CMK (cell line): Measurements from ENCODE around the gene FNDC5.
"Not testable (repeated sequence)": the region's sequence is repeated elsewhere in the genome, so short reads cannot be mapped to it uniquely, and the experiment has no call there.

Experiments used
- DNase-seq: peaks from one replicate; pipeline ENCODE4 v3.0.0-alpha.2; 2010; ENCODE audit warnings: low read depth

The FNDC5 gene

DNA sequence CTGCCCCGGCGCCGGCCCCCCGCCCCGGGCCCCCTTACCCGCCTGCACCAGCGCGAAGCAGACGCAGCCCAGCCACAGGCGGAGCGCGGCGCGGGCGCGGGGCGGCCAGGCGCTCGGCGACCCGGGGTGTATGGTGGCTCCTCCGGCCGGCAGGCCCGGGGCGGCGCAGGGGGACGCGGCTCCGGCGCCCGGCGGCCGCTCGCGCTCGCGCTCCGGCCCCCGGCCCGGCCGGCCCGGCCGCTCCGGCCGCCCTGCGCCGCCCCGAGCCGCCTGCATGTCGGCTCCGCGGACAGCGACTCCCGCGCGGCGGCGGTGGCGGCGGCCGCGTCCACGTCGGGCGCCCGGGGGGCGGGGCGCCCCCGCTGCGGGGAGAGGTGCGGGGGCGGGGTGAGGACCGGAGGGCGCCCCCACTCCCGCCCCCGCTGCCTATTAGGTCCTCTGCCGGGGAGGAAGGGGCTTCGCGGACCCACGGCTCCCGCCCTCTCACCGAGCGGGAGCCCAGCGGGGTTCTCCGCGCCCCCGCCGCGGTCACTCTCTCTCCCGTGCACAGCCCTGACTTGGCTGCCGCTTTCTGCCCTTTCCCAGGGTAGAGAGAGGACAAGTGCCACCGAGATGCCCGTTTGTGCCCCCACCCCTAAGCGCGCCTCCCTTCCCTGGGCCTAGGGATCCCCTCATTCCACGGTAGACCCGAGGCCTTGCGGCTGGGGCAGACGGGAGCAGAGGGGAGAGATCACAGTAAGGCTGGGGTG is at the start of gene FNDC5:
FNDC5 (minus strand) TSS at position 298 of the 749 bp plus-strand sequence.
- DNase-seq = no peak

DNA sequence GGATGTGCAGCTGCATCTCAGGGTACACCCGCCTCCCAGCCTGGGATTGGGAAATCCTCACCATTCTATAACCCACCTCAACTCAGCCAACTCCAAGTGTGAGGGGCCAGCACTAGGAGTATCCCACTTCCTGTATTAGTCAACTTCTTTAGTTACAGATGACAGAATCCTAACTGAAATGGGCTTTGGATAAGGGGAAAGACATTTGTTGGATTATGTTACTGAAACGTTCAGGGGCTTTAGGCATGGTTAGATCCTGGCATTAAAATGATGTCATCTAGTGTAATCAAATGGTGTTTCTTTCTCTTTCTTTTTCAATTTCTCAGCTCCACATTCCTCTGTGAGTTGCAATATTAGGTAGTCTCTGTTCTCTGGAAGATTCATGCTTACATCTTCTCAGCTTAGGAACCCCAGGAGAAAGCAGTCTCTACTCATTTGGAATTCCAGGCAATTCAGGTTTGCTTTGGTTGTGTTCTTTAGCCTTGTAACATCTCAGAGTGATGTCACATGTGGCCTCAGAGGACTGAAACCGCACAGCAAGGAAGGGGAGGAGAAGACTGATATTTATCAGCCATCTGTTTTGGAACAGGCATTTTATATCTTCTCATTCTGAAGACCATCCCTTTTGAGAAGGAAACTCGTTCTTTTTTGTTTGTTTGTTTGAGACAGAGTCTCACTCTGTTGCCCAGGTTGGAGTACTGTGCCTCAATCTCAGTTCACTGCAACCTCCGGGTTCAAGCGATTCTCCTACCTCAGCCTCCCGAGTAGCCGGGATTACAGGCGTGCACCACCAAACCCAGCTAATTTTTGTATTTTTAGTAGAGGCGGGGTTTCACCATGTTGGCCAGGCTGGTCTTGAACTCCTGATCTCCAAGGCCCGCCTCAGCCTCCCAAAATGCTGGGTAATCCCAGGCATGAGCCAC is 49.4 kb upstream of the FNDC5 start:
- DNase-seq = no peak

DNA sequence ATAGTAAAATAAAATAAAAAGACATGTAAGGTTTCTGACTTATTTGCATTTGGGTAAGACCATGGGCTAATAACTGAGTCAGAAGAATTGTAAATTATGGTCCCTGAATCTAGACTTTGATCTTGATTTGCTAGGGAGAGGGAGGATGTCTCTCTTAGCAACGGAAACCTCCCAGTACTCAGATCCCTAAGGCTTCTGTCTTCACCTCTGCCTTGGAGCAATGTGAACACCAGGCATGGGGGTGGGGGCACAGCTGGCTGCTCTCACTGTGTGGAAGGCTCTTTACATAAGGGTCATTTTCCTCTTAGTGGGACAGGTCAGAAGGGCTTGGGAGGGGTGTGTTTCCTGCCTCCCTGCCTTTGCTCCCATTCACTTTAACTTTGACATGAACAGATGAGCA is 47.5 kb upstream of the FNDC5 start:
- no peak for DNase-seq

DNA sequence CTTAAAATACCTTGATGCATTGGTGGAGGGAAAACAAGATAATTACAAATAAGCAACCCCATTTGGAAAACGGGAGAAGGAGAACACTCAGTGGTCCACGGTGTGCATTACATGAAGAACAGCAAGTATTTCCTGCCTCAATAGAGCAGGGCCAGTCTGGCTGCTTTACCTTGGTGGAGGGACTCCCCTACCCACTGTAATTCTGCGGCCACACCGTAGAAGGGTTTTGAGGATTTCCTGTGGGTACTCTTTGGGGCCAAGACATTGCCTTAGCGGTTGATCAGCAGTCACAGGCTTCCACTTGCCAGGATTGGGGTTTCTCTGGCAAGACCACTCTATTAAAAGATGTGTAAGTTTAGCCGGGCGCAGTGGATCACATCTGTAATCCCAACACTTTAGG is 46.8 kb upstream of the FNDC5 start:
- DNase-seq = no peak

DNA sequence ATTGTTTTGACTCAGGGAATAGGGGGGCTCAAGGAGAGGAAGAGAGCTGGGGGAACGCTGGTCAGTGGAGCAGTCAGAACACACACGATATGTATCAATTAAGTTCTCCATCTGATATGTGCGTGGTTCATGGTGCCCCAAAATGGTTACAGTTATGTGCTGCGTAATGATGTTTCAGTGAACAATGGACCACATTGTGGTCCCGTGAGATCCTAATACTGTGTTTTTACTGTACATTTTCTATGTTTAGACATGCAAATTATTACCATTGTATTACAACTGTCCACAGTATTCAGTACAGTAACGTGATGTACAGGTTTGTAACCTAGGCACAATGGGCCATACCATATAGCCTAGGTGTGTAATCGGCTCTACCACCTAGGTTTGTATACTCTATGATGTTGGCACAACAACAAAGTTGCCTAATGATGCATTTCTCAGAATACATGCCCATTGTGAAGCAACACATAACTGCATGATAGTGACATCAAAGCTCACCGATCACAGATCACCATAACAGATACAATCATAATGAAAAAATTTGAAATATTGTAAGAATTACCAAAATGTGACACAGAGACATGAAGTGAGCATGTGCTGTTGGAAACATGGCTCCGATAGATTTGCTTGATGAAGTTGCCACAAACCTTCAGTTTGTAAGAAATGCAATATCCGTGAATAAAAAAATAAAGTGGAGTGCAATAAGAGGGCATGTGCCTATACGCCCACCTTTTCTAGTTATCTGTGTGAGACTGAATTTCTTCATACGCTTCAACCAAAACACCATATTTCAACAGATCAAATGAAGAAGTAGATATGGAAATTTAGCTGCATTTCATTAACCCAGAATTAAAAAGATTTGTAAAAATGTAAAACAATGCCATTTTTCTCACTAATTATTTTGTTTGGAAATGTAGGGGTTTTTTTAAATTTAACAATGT is 45.3 kb upstream of the FNDC5 start:
- no peak for DNase-seq

DNA sequence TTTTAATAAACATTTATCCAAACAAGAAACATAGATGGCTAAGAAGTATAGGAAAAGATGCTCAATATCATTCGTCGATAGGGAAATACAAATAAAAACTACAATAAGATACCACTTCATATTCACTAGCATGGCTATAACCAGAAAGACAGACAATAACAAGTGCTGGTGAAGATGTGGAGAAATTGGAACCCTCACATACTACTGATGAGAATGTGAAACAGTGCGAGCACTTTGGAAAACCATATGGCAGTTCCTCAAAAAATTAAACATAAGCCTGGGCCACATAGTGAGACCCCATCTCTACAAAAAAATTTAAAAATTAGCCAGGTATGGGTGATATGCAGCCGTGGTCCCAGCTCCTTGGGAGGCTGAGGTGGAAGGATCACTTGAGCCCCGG is 39.6 kb upstream of the FNDC5 start:
- DNase-seq = no peak

DNA sequence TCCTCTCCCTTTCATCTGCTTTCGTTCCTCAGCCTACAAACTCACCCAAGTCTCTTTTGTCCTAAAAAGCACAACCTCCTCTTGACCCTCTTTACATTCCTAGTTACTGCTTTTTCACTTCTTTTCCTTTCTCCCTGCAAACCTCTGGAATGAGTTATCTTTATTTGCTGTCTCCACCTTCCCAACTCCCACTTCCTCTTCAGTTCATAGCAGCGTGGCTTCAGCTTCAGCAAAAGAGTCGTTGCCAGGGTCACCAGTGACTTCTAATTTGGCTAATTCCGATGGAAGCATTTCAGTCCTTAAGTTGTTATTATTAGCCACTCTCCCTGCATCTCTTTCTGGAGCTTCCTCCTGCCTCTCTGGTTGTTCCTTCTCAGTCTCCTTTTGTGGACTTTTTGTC is 36.7 kb upstream of the FNDC5 start:
- DNase-seq = no peak

DNA sequence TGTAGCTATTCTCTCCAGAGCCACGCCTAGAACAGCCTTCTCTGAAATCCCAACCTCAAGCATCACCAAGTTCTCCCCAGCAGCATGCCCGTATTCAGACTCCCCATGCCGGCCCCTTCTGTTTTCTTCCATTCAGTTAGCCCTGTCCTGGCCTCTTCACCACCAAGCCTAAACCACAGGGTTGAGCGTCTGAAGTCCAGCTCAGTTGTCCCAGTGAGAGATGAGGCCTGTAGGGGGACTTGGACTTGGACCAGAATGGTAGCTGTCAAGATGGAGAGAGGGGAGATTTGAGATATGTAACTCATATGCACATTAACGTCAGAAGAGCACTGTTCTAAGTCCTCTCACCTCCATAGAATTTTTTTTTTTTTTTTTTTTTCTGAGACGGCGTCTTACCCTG is 35.9 kb upstream of the FNDC5 start:
- no peak for DNase-seq

DNA sequence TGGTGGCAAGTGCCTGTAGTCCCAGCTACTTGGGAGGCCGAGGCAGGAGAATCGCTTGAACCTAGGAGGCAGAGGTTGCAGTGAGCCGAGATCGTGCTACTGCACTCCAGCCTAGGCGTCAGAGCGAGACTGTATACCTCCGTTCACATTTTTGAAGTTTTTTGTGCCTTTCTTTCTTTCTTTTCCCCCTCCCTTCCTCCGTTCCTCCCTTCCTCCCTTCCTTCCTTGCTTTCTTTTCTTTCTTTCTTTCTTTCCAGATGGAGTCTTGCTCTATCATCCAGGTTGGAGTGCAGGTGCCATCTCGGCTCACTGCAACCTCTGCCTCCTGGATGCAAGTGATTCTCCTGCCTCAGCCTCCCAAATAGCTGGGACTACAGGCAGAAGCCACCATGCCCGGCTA is 34.9 kb upstream of the FNDC5 start:
- not testable (repeated sequence) for DNase-seq

DNA sequence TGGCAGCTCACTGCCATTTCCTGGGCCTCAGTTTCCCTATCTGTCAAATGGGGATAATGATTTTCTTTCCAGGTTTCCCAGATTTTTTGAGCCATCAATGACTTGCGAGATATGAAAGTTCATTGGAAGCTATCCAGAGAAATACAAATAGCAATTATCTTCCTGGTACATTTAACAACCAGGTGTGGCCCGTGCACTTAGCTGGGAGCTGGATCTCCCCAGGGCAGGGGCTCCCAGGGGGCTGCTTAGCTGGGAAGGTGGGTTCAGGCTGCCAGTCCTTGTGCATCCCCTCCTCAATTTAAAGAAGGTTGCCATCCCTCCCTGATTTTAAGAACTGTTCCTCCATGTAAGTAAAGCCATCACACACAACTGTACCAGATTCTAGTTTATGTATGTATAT is 34.1 kb upstream of the FNDC5 start:
- no peak for DNase-seq

DNA sequence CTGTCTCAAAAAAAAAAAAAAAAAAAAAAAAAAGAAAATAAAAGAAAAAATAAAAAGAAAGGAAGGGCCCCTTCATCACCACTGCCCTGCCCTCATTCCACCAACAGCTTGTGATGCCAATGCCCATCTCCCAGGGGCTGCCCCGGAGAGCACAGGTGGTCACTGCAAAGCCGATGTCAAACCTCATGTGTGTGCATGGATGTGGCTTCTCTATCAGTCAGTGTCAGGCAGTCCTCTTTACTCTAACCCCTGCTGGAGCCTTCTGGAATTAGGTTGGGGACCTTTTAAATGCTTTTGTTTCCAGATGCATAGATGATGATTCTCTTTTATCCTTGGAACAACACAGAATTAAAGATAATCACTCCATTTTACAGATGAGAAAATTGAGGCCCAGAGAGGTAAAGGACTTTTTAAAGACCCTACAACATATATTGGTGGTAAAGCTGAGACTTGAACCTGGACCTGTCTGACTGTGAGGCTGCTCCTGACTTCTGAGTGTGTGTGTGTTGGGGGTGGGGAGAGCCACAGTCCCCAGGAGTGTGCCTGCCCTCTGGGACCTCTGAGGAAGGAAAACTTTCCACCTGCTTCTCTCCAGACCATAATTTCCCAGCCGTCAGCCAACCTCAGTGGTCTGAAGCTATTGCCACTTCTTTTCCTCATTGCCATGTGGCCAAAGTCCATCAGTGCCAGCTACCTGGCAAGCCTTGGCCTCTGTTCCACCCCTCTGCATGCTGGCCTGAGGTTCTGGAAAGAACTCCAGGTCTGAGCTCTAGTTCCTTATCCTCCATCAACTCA is 33.5 kb upstream of the FNDC5 start:
- no peak for DNase-seq

DNA sequence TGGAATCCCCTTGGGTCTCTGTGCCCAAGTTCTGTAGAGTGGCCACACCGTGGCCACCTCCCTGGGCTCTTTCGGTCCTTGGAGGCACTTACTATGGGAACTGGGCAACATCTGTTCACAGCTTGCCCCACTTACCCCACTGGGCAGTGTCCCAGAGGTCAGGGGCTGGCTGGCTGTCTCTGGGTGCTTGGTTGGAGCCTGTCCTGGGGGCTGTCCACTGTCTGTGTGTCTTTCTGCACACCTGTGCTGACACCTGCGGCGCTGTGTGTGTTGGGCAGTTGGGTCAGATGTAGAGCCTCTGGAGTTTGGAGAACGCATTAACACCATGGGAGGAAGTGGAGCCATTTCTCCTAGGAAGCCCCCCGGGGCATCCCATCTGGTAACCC is 31.8 kb upstream of the FNDC5 start:
- no peak for DNase-seq

DNA sequence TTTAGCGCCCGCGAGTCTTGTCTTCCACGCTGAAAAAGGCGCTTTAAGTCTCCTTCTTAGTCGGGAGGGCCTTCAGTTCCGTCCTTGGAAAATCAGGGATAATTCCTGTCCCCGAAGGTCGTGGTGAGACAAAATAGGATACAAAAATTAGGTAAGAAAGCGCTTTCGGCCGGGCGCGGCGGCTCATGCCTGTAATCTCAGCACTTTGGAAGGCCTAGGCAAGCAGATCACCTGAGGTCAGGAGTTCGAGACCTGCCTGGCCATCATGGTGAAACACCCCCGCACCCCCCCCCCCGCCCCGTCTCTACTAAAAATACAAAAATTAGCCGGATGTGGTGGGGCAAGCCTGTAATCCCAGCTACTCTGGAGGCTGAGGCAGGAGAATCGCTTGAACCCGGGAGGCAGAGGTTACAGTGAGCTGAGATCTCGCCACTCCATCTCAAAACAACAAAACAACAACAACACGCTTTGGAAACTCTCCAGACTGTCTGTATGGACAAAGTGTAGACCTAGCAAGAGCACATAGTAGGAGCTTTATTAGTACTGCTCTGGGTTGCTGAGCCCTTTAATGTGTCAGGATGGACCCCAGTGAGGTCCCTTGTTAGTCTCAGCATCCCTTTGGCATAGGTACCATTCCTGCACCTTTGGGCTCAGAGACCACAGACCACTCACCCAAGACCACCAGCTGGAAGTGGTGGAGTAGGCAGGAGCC is 31.3 kb upstream of the FNDC5 start:
- no peak for DNase-seq

DNA sequence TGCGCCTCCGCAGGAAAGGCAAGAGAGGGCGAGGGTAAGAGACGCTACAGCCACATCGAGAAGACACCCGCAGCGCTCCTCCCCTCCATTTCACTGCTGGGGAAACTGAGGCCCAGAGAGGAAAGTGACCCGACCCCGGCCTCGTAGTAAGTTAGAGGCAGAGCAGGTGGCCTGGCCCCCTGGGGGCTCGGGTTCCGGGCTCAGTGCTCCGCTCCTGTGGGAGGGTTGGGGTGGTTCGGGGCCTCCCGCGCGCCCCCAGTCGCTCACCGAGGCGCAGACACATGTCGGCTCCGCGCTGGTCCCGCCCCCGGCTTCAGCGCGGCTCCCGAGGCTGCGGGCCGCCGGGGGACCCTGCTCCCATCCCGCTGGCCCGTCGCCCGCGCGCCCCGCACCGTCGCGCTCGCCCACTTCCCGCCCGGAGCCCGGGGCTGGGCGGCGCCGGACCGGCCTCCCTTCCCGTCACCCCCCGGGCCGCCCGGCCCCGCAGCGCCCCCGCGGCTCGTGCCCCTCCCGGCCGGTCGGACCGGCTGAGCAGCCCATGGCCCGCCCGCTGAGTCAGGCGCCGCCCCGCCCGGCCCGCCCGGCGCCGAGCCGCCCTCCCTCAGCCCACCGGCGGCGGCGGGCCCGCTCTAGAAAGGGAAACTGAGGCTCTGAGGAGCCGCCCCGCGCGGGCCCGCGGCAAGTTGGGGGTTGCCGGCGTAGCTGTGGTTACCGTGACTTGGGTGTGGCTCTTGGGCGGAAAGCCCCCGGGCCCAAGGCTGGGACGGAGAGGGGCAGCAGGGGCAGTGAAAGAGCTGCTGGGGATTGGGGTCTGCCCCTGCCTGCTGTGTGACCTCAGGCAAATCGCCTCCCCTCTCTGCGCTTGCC is 30.5 kb upstream of the FNDC5 start, which contains the start of gene TMEM54:
TMEM54 (minus strand) TSS at position 434 of the 867 bp plus-strand sequence; CDS start at position 283, 151 bp downstream.
- no peak for DNase-seq

DNA sequence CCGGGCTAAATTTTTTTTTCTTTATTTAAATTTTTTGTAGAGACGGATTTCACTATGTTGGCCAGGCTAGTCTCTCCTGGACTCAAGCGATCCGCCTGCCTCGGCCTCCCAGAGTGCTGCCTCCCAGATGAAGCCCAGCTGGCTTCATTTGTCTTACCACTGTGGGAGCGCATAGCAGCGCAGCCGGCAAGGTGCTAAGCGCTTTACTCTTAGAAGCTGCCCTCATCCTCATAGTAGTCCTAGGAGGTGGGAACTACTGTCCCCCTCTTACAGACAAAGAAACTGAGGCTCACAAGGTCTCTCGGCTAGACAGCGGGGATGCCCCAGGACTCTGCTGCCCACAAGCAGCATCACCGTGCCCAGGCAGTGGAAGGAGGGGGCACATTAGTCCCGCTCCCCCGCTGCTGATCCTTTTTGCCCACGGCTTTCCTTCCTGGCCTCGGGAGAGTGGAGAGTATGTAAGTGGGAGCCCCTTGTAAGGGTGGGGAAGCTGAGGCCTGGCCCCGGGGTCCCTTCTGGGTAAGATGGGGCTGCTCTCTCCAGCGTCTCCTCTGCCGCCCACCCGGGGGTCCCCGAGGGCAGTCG is 29.8 kb upstream of the FNDC5 start:
- DNase-seq = no peak

DNA sequence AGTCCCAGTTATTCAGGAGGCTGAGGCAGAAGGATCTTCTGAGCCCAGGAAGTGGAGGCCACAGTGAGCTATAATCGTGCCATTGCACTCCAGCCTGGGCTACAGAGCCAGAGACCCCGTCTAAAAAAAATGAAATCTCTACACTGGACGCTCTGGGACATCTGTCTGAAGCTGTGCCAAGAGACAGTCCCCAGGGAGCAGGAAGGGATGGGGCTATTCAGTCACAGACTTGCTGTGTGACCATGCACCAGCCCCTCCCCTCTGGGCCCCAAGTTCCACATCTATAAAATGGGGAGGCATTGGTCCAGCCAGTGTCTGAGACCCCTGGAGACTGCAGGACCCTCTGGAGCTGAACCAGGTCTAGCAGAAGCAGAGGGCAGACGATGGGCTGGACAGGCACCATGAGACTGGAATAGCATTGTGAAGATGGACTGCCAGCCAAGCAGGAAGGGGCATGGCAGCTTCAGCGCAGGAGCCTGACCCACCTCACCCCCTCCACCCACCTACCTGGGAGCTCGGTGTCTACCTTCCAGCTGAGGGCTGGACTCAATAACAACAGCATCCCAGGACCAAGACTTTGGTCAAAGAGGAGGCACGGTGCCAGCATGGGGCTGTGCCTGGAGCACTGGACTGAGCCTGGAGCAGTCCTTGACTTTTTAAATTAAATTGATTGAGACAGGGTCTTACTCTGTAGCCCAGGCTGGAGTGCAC is 29.0 kb upstream of the FNDC5 start:
- no peak for DNase-seq

DNA sequence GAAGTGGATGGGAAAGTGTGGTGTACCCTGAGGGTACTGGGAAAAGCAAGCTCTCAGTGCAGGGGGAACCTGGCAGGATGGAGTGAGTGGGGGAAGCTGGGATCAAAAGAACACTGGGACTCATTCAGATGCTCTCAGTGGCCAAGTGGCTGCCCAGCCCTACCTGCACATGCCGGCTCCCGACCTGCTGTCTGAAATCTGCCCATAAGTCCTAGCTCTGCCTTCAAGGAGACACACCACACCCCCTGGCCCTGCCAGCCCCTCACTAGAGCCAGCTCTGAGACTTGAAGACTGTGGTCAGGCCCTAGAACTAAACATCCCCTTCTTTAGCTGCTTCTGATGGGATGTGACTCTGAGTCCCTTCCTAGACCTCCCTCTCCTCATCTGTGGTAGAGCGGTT is 28.2 kb upstream of the FNDC5 start:
- DNase-seq = no peak

DNA sequence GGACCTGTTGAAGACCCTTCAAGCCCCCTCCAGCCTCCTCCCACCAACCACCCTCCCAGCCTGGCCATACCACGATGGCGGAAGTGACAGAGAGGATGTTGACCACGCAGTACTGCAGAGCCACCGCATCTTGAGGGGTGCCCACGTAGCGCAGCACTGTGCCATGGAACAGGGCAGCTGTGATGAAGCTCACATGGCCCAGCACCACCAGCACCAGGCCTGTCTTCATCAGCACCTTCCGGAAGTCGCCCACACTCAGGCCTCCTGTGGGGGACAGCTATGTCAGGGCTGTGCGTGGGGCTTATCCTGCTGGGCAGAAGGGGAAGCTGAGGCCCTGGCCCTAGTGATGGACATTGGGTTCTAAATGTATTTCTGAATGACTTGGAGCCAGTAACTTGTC is 27.3 kb upstream of the FNDC5 start:
- no peak for DNase-seq
